ENCODE results near the gene SPRYD3.

GRCh38 chr12:53120685-53121525, 41.7 kb upstream of the SPRYD3 start:
- TF ChIP-seq YY1 (tag by site-specific recombination; IDR thresholded peaks at IDR 0.05) (no peak), ZNF830 (tag by site-specific recombination; IDR thresholded peaks at IDR 0.05; ENCODE audit: low read depth) (no peak), CTCF (tag by site-specific recombination; IDR thresholded peaks at IDR 0.05) (no peak), ZNF133 (tag by site-specific recombination; IDR thresholded peaks at IDR 0.05) (no peak), KLF16 (tag by site-specific recombination; IDR thresholded peaks at IDR 0.05) (no peak)
